Stimulated activated CD8-positive, alpha-beta memory T cell treated with anti-CD3 and anti-CD28 coated beads, Interleukin-4, amount 100 ng/mL, for 1 hour (primary cell): ENCODE results near the gene CDH15.

Source experiments
- DNase-seq, 2 donors: peaks; one replicate each; pipeline ENCODE4 v3.0.0-alpha.2; 2020; ENCODE audit warnings: low read depth in 2 of 2, low spot score in 1 of 2

Gene CDH15

GRCh38 chr16:89140401-89140800 lies 31.1 kb upstream of the CDH15 start:
- no peak for DNase-seq

- no peak for DNase-seq
Measured at GRCh38 chr16:89140981-89141883, 30.3 kb upstream of the CDH15 start.

- no peak for DNase-seq
Measured at GRCh38 chr16:89141884-89142267, 29.7 kb upstream of the CDH15 start.

GRCh38 chr16:89142474-89143195 lies 28.9 kb upstream of the CDH15 start:
- no peak for DNase-seq

GRCh38 chr16:89143201-89143741 lies 28.3 kb upstream of the CDH15 start:
- no peak for DNase-seq

- no peak for DNase-seq
Measured at GRCh38 chr16:89143911-89144675, 27.5 kb upstream of the CDH15 start.

GRCh38 chr16:89144681-89145080 lies 26.9 kb upstream of the CDH15 start:
- DNase-seq = no peak

GRCh38 chr16:89145406-89146161 lies 26.0 kb upstream of the CDH15 start:
- no peak for DNase-seq

GRCh38 chr16:89146211-89147005 lies 25.1 kb upstream of the CDH15 start:
- no peak for DNase-seq

- no peak for DNase-seq
Measured at GRCh38 chr16:89147085-89147817, 24.3 kb upstream of the CDH15 start.

- DNase-seq = no peak
Measured at GRCh38 chr16:89149386-89149785, 22.2 kb upstream of the CDH15 start.

- no peak for DNase-seq
Measured at GRCh38 chr16:89150090-89150835, 21.3 kb upstream of the CDH15 start.

GRCh38 chr16:89150981-89151380 lies 20.6 kb upstream of the CDH15 start:
- DNase-seq = no peak

- DNase-seq = no peak
Measured at GRCh38 chr16:89152831-89153700, 18.5 kb upstream of the CDH15 start.

GRCh38 chr16:89153848-89154271 lies 17.7 kb upstream of the CDH15 start:
- DNase-seq = no peak

- no peak for DNase-seq
Measured at GRCh38 chr16:89154390-89155183, 17.0 kb upstream of the CDH15 start.
